Measurements from ENCODE around the gene DDIT4. TPM values are rescaled to one million over a fixed set of nuclear protein-coding genes. Genes with fewer than 3 reads are reported as not detected.

DDIT4 gene
- total and polyA plus RNA-seq, 2 of the 8 experiments (the other 6 are each of a cell fraction or from before 2014, with no cell fraction given) = 47.4 to 108 TPM

GRCh38 chr10:72252972-72253371 lies 20.8 kb upstream of the DDIT4 start:
- H2BK12ac ChIP-seq (ENCODE audit: low read depth, low read length) = no peak overlapping the region
- no peaks in the 10 kb centered on the region for H3K79me1 ChIP-seq (ENCODE audit: low read depth, low read length)
- H3K23me2 ChIP-seq (ENCODE audit: low read depth, low read length) = no peaks in the 10 kb centered on the region
- H3K14ac ChIP-seq (ENCODE audit: insufficient read length) = no peak overlapping the region
- FAIRE-seq = no peak
- no peaks in the 10 kb centered on the region for H4K20me1 ChIP-seq (replicated peaks in 1 of 2; ENCODE audit: control insufficient read depth in 1 of 2, insufficient read depth in 2 of 2, low read length in 2 of 2)
- no peak overlapping the region for H3K23ac ChIP-seq (ENCODE audit: insufficient read length)
- no peak overlapping the region for H3K56ac ChIP-seq (replicated peaks; ENCODE audit: insufficient read length, low read depth, low read length)
- H4K91ac ChIP-seq (replicated peaks; ENCODE audit: insufficient read length, low read length) = peak overlapping the region; percentile 15
- H2BK15ac ChIP-seq (ENCODE audit: low read length) = 0 out of 2 replicates have a peak overlapping the region, but pooled peaks have one; percentile 83
- POLR2A ChIA-PET (ENCODE audit: partially characterized antibody) = interaction anchor here (0.9 to 24.2 kb wide), 5 partner anchors 16 to 480 kb away, joined by 3 to 673 read pairs (median 4); partner anchors contain the start of gene DDIT4
- H3K27me3 ChIP-seq (replicated peaks in 1 of 4; ENCODE audit: control insufficient read depth in 3 of 4, extremely low read depth in 1 of 4, insufficient read depth in 3 of 4, low read length in 3 of 4) = no peaks in the 10 kb centered on the region
- no peak overlapping the region for H3K4ac ChIP-seq (replicated peaks; ENCODE audit: insufficient read length, low read depth, low read length)
- peaks cover 10 to 17% (median 14%) of the 10 kb centered on the region in 4 experiments for H3K4me1 ChIP-seq (replicated peaks in 1 of 4; ENCODE audit: control insufficient read depth in 3 of 4, insufficient read depth in 4 of 4, low read length in 3 of 4)
- no peaks in the 10 kb centered on the region for H3K79me2 ChIP-seq (ENCODE audit: control insufficient read depth in 1 of 2, insufficient read depth in 2 of 2, low read length in 2 of 2)
- CTCF ChIA-PET (ENCODE audit: partially characterized antibody) = interaction anchor here (0.6 to 1.5 kb wide), 7 partner anchors 22 to 296 kb away, joined by 3 to 6 read pairs (median 3); no protein-coding TSS in a partner anchor
- no peak overlapping the region for H2BK120ac ChIP-seq (replicated peaks; ENCODE audit: low read depth, low read length)
- no peak overlapping the region for H2BK20ac ChIP-seq (ENCODE audit: low read length)
- no peaks in the 10 kb centered on the region for H3K9me3 ChIP-seq (ENCODE audit: insufficient read depth in 2 of 2, low read depth in 1 of 2, low read length in 1 of 2)
- H4K8ac ChIP-seq (ENCODE audit: extremely low read depth, insufficient read depth, low read length) = no peak overlapping the region
- no peaks in the 10 kb centered on the region for H3K36me3 ChIP-seq (ENCODE audit: control insufficient read depth in 2 of 4, insufficient read depth in 4 of 4, low read length in 3 of 4)
- H3K4me3 ChIP-seq (ENCODE audit: extremely low read depth in 1 of 4, insufficient read depth in 2 of 4, low read depth in 3 of 4, low read length in 4 of 4) = no peak overlapping the region
- H3K18ac ChIP-seq (ENCODE audit: extremely low read depth, low read length) = no peak overlapping the region
- no peak overlapping the region for H4K5ac ChIP-seq (ENCODE audit: insufficient read length, low read depth, low read length)
- H3K27ac ChIP-seq (ENCODE audit: low read depth, low read length) = no peak overlapping the region
- no peak for DNase-seq (ENCODE audit: low read depth in 1 of 2, low spot score in 2 of 2)
- H3K9ac ChIP-seq (replicated peaks in 1 of 4; ENCODE audit: extremely low read depth in 1 of 4, low read depth in 3 of 4, low read length in 3 of 4) = no peak overlapping the region
- H2AK5ac ChIP-seq (ENCODE audit: low read depth, low read length) = no peak overlapping the region
- no peak overlapping the region for H2BK5ac ChIP-seq (ENCODE audit: low read depth, low read length)
- H3K4me2 ChIP-seq (ENCODE audit: insufficient read depth in 1 of 2, low read depth in 2 of 2, low read length in 2 of 2) = no peak overlapping the region
- H2AFZ ChIP-seq (ENCODE audit: low read length) = no peak overlapping the region
- 97% methylated on average over 3 of the region's 3 CpGs; no CpG with 5 or more reads in 1 of the 2 experiments for WGBS, 2 experiments (ENCODE audit: extremely low coverage in 1 of 2, insufficient coverage in 1 of 2, insufficient read length in 1 of 2, insufficient replicate concordance in 2 of 2, low coverage in 1 of 2, low lambda C conversion rate in 2 of 2, missing lambda C conversion rate in 1 of 2)
- TF ChIP-seq RAD21 (IDR thresholded peaks at IDR 0.05 in 1 of 2, conservative IDR thresholded peaks at IDR 0.05 in 1 of 2; ENCODE audit: low read depth in 2 of 2, low read length in 2 of 2) (no peak), ATF2 (IDR thresholded peaks at IDR 0.05; ENCODE audit: low read length) (no peak), BACH1 (IDR thresholded peaks at IDR 0.05; ENCODE audit: low read length) (no peak), SP2 (IDR thresholded peaks at IDR 0.05; ENCODE audit: low read length) (no peak), CTCF (IDR thresholded peaks at IDR 0.05; ENCODE audit: control extremely low read depth in 1 of 3, insufficient read depth in 1 of 3, low read depth in 1 of 3, low read length in 3 of 3) (no peak), BCL11A (IDR thresholded peaks at IDR 0.05; ENCODE audit: low read depth in 2 of 2, low read length in 2 of 2) (no peak), KDM4A (IDR thresholded peaks at IDR 0.05; ENCODE audit: low read depth, low read length, severe bottlenecking) (no peak), MAFK (IDR thresholded peaks at IDR 0.05; ENCODE audit: low read depth, low read length) (no peak), CHD1 (IDR thresholded peaks at IDR 0.05; ENCODE audit: low read depth, low read length) (no peak)

Data from H1 (cell line).